GM19452 (cell line): ENCODE results near the gene C22orf31.
"Not testable (repeated sequence)": the region's sequence is repeated elsewhere in the genome, so short reads cannot be mapped to it uniquely, and the experiment has no call there.

ENCODE experiments used
- ATAC-seq: cut with Tn5 transposase; IDR thresholded peaks from one replicate; pipeline ENCODE4 v1.9.1; 2021; ENCODE audit not compliant: unreplicated experiment

The C22orf31 gene

GRCh38 chr22:29061773-29062172, at the start of gene C22orf31:
C22orf31 (minus strand) TSS chr22:29061831; CDS start chr22:29061792, 39 bp downstream.
- ATAC-seq = no peak

GRCh38 chr22:29110946-29111345, 49.3 kb upstream of the C22orf31 start:
- no peak for ATAC-seq

- no peak for ATAC-seq
These were observed 48.2 kb upstream of the C22orf31 start for GRCh38 chr22:29109822-29110221.

- no peak for ATAC-seq
These were observed 46.5 kb upstream of the C22orf31 start for GRCh38 chr22:29108137-29108536.

GRCh38 chr22:29106839-29107238, 45.2 kb upstream of the C22orf31 start:
- no peak for ATAC-seq

- ATAC-seq = no peak
These were observed 43.8 kb upstream of the C22orf31 start for GRCh38 chr22:29105468-29105867.

GRCh38 chr22:29103121-29103520, 41.5 kb upstream of the C22orf31 start:
- no peak for ATAC-seq

GRCh38 chr22:29102300-29102699, 40.7 kb upstream of the C22orf31 start:
- no peak for ATAC-seq

GRCh38 chr22:29098296-29098695, 36.7 kb upstream of the C22orf31 start:
- no peak for ATAC-seq

GRCh38 chr22:29096736-29097669, 35.4 kb upstream of the C22orf31 start:
- ATAC-seq = no peak

GRCh38 chr22:29095459-29095858, 33.8 kb upstream of the C22orf31 start:
- ATAC-seq = no peak

GRCh38 chr22:29093501-29094300, 32.1 kb upstream of the C22orf31 start:
- no peak for ATAC-seq

GRCh38 chr22:29093030-29093429, 31.4 kb upstream of the C22orf31 start:
- ATAC-seq = no peak

- ATAC-seq = no peak
These were observed 30.6 kb upstream of the C22orf31 start for GRCh38 chr22:29092243-29092642.

GRCh38 chr22:29090039-29090438, 28.4 kb upstream of the C22orf31 start:
- no peak for ATAC-seq

GRCh38 chr22:29089507-29089906, 27.9 kb upstream of the C22orf31 start:
- no peak for ATAC-seq

- ATAC-seq = no peak
These were observed 27.2 kb upstream of the C22orf31 start for GRCh38 chr22:29088809-29089208.

- ATAC-seq = no peak
These were observed 25.4 kb upstream of the C22orf31 start for GRCh38 chr22:29087012-29087411.

- no peak for ATAC-seq
These were observed 22.4 kb upstream of the C22orf31 start for GRCh38 chr22:29083933-29084591.

GRCh38 chr22:29083576-29083932, 21.9 kb upstream of the C22orf31 start:
- ATAC-seq = not testable (repeated sequence)

GRCh38 chr22:29082826-29083545, 21.4 kb upstream of the C22orf31 start:
- no peak for ATAC-seq
